ENCODE data around the gene GRAMD1C. TPM values are rescaled to one million over a fixed set of nuclear protein-coding genes. Genes with fewer than 3 reads are reported as not detected.
A peak's percentile ranks its signal among the peaks of the same experiment; 100 is the strongest.

GRAMD1C gene
- total RNA-seq, 2 donors from 2014 or later = 1.6 to 5.1 TPM

DNA sequence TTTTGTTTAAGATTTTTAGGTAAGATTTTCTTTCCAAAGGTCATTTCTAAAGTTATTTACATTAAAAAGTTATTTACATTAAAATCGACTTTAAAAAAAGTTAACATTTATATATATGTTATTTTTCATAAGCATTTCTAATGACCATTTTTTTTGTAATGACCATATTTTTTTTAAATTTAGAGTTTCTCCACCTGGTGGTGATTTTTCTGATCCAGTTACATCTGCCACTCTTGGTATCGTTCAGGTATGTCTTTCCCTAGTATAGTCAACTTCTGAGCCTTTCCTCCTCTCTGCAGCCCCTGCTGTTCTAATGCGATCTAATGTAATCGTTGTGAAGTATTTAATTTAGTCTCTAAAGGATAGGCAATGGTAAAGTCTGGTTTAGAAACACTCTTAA is 42.9 kb upstream of the GRAMD1C start:
- Mint-ChIP-seq H3K36me3 (ENCODE audit: low read depth) (peaks cover 27% of the 10 kb centered on the region), H3K27me3 (ENCODE audit: insufficient read depth) (no peaks in the 10 kb centered on the region), H3K4me1 (no peaks in the 10 kb centered on the region), H3K9me3 (no peaks in the 10 kb centered on the region), H3K4me3 (no peak overlapping the region), H3K27ac (no peak overlapping the region)
- peaks cover 35% of the 10 kb centered on the region for H3K36me3 ChIP-seq (ENCODE audit: control insufficient read depth, insufficient read depth, low read length)
- no peak overlapping the region for H3K4me3 ChIP-seq (ENCODE audit: low read length)
- no peak for DNase-seq
- no peak overlapping the region for H3K9ac ChIP-seq (ENCODE audit: extremely low read depth, low read length, poor library complexity, severe bottlenecking)
- 100% methylated on average over 3 of the region's 4 CpGs; no CpG with 5 or more reads in 1 of the 2 experiments for WGBS, 2 experiments (ENCODE audit: insufficient coverage in 1 of 2, insufficient read length in 1 of 2)
- H3K4me1 ChIP-seq (ENCODE audit: control insufficient read depth, insufficient read depth, low read length) = no peaks in the 10 kb centered on the region
- H3K27ac ChIP-seq (ENCODE audit: low read depth, low read length) = no peak overlapping the region
- no peaks in the 10 kb centered on the region for H3K27me3 ChIP-seq (ENCODE audit: control insufficient read depth, insufficient read depth, low read length, poor library complexity, severe bottlenecking)
- H3K9me3 ChIP-seq (ENCODE audit: control insufficient read depth, low read length) = no peaks in the 10 kb centered on the region
- TF ChIP-seq, protein P1, sequence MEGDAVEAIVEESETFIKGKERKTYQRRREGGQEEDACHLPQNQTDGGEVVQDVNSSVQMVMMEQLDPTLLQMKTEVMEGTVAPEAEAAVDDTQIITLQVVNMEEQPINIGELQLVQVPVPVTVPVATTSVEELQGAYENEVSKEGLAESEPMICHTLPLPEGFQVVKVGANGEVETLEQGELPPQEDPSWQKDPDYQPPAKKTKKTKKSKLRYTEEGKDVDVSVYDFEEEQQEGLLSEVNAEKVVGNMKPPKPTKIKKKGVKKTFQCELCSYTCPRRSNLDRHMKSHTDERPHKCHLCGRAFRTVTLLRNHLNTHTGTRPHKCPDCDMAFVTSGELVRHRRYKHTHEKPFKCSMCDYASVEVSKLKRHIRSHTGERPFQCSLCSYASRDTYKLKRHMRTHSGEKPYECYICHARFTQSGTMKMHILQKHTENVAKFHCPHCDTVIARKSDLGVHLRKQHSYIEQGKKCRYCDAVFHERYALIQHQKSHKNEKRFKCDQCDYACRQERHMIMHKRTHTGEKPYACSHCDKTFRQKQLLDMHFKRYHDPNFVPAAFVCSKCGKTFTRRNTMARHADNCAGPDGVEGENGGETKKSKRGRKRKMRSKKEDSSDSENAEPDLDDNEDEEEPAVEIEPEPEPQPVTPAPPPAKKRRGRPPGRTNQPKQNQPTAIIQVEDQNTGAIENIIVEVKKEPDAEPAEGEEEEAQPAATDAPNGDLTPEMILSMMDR (conservative IDR thresholded peaks at IDR 0.05) = peak; percentile 30

GRCh38 chr3:113802795-113803455 is 35.7 kb upstream of the GRAMD1C start:
- Mint-ChIP-seq H3K4me3 (no peak overlapping the region), H3K9me3 (no peaks in the 10 kb centered on the region), H3K27me3 (ENCODE audit: insufficient read depth) (no peaks in the 10 kb centered on the region), H3K36me3 (ENCODE audit: low read depth) (peaks cover 48% of the 10 kb centered on the region), H3K27ac (no peak overlapping the region), H3K4me1 (peaks cover 6% of the 10 kb centered on the region)
- Histone ChIP-seq H3K36me3 (ENCODE audit: control insufficient read depth, insufficient read depth, low read length) (peaks cover 48% of the 10 kb centered on the region), H3K27ac (ENCODE audit: low read depth, low read length) (no peak overlapping the region), H3K27me3 (ENCODE audit: control insufficient read depth, insufficient read depth, low read length, poor library complexity, severe bottlenecking) (no peaks in the 10 kb centered on the region), H3K9ac (ENCODE audit: extremely low read depth, low read length, poor library complexity, severe bottlenecking) (no peak overlapping the region), H3K4me1 (ENCODE audit: control insufficient read depth, insufficient read depth, low read length) (peaks cover 4% of the 10 kb centered on the region), H3K4me3 (ENCODE audit: low read length) (no peak overlapping the region), H3K9me3 (ENCODE audit: control insufficient read depth, low read length) (no peaks in the 10 kb centered on the region)
- TF ChIP-seq, protein P1 (conservative IDR thresholded peaks at IDR 0.05) = no peak
- no peak for DNase-seq
- WGBS, 2 experiments (ENCODE audit: insufficient coverage in 1 of 2, insufficient read length in 1 of 2) = 92% methylated on average over 2 of the region's 3 CpGs; no CpG with 5 or more reads in 1 of the 2 experiments

GRCh38 chr3:113804661-113805060 is 33.9 kb upstream of the GRAMD1C start:
- Histone ChIP-seq H3K4me3 (ENCODE audit: low read length) (no peak overlapping the region), H3K9me3 (ENCODE audit: control insufficient read depth, low read length) (no peaks in the 10 kb centered on the region), H3K4me1 (ENCODE audit: control insufficient read depth, insufficient read depth, low read length) (peaks cover 4% of the 10 kb centered on the region), H3K27ac (ENCODE audit: low read depth, low read length) (no peak overlapping the region), H3K36me3 (ENCODE audit: control insufficient read depth, insufficient read depth, low read length) (peaks cover 36% of the 10 kb centered on the region), H3K9ac (ENCODE audit: extremely low read depth, low read length, poor library complexity, severe bottlenecking) (no peak overlapping the region), H3K27me3 (ENCODE audit: control insufficient read depth, insufficient read depth, low read length, poor library complexity, severe bottlenecking) (no peaks in the 10 kb centered on the region)
- H3K36me3 Mint-ChIP-seq (ENCODE audit: low read depth) = peaks cover 50% of the 10 kb centered on the region
- H3K4me3 Mint-ChIP-seq = no peak overlapping the region
- 89 to 100% methylated on average over 1 to 4 of the region's 4 CpGs for WGBS, 2 experiments (ENCODE audit: insufficient coverage in 1 of 2, insufficient read length in 1 of 2)
- H3K27me3 Mint-ChIP-seq (ENCODE audit: insufficient read depth) = no peaks in the 10 kb centered on the region
- DNase-seq = no peak
- H3K4me1 Mint-ChIP-seq = peaks cover 6% of the 10 kb centered on the region
- peak overlapping the region; percentile 69 for H3K27ac Mint-ChIP-seq
- no peaks in the 10 kb centered on the region for H3K9me3 Mint-ChIP-seq
- TF ChIP-seq, protein P1 (conservative IDR thresholded peaks at IDR 0.05) = no peak

Measured in endodermal cell (in vitro differentiated cells).